Bronchial smooth muscle cell (primary cell): ENCODE measurements around the gene RCOR2. TPM values are rescaled to one million over a fixed set of nuclear protein-coding genes. Genes with fewer than 3 reads are reported as not detected.

Experiments used
- total RNA-seq: library from RNA; depleted of rRNA; stranded (reverse); fragments of >200 nt; gene quantifications from 2 replicates; pipeline ENCODE4 v1.2.1, GENCODE V29; 2014

The RCOR2 gene
- 3.5 and 4.9 TPM in 2 replicates for total RNA-seq

GRCh38 chr11:63916837-63917691 is at the start of gene RCOR2:
TSS of gene RCOR2 (minus strand) at chr11:63917164. CDS start at chr11:63916456, 708 bp downstream.

GRCh38 chr11:63938479-63939396 is 21.8 kb upstream of the RCOR2 start, which contains the start of gene NAA40:
TSS of gene NAA40 (plus strand) at chr11:63939002. CDS start at chr11:63939097, 95 bp downstream.

Other genes starting within 250 kb of the RCOR2 start
- 83.2 and 133 TPM in 2 replicates for gene ATL3, start 245.8 kb downstream of the RCOR2 start, total RNA-seq
- 32.5 and 41.6 TPM in 2 replicates for gene RTN3, start 235.7 kb downstream of the RCOR2 start, total RNA-seq
- 17.3 and 28.0 TPM in 2 replicates for gene ZFTA, start 148.4 kb downstream of the RCOR2 start, total RNA-seq
- gene SPINDOC, start 103.7 kb downstream of the RCOR2 start, total RNA-seq, result 6.3 and 6.8 TPM in 2 replicates
- 5.1 and 5.2 TPM in 2 replicates for gene MARK2, start 78.1 kb downstream of the RCOR2 start, total RNA-seq
- 7.4 and 8.6 TPM in 2 replicates for gene NAA40, start 21.8 kb upstream of the RCOR2 start, total RNA-seq
- gene COX8A, start 57.5 kb upstream of the RCOR2 start, total RNA-seq, result 313 and 411 TPM in 2 replicates
- 44.6 and 45.5 TPM in 2 replicates for gene OTUB1, start 69.3 kb upstream of the RCOR2 start, total RNA-seq
- 0.09 and 0.16 TPM in 2 replicates for gene FLRT1, start 118.8 kb upstream of the RCOR2 start, total RNA-seq
- gene MACROD1, start 248.9 kb upstream of the RCOR2 start, total RNA-seq, result 16.9 and 17.7 TPM in 2 replicates